A673 (cell line): ENCODE results near the gene SPATS2. TPM values are rescaled to one million over a fixed set of nuclear protein-coding genes. Genes with fewer than 3 reads are reported as not detected.

Experiments
- BruUV-seq: library from RNA; stranded (reverse); fragments of 400-500 nt; replicated peaks from 2 replicates; lab custom pipeline; 2021; lab: Mats Ljungman, UMichigan
- CTCF ChIA-PET: fragments of 300-600 bp; sonication (Branson Sonifier 250); formaldehyde crosslinking; loops from one replicate; lab custom pipeline; 2022; ENCODE audit warnings: antibody characterized with exemption; lab: Charles Lee
- POLR2A ChIA-PET: fragments of 300-600 bp; sonication (Branson Sonifier 250); formaldehyde crosslinking; loops from one replicate; lab custom pipeline; 2022; ENCODE audit warnings: antibody characterized with exemption; ENCODE audit not compliant: low non-redundant PET; lab: Charles Lee
- DNase-seq: peaks from one replicate; pipeline ENCODE4 v3.0.0-alpha.2; 2015; ENCODE audit warnings: low spot score
- H3K27ac ChIP-seq: fragments of 200-600 bp; sonication (generic); 2 replicates; pipeline ENCODE4 v1.5.1; 2016; ENCODE audit warnings: mixed run types, low read depth, mild to moderate bottlenecking, mixed read lengths, antibody characterized with exemption, low read length; ENCODE audit not compliant: poor library complexity, severe bottlenecking
- H3K27me3 ChIP-seq: fragments of 200-600 bp; sonication (generic); replicated peaks from 2 replicates; pipeline ENCODE4 v1.6.1; 2017; ENCODE audit warnings: mixed run types, low read depth, mild to moderate bottlenecking, mixed read lengths, antibody characterized with exemption, low read length; ENCODE audit not compliant: insufficient read depth, poor library complexity
- H3K36me3 ChIP-seq: fragments of 200-600 bp; sonication (generic); 2 replicates; pipeline ENCODE4 v1.6.1; 2016; ENCODE audit warnings: mixed run types, mild to moderate bottlenecking, mixed read lengths, antibody characterized with exemption, low read length; ENCODE audit not compliant: insufficient read depth, poor library complexity, severe bottlenecking
- H3K4me1 ChIP-seq: fragments of 200-600 bp; sonication (generic); 2 replicates; pipeline ENCODE4 v1.6.1; 2017; ENCODE audit warnings: mixed run types, mild to moderate bottlenecking, mixed read lengths, antibody characterized with exemption, low read length; ENCODE audit not compliant: insufficient read depth, poor library complexity, severe bottlenecking
- H3K4me3 ChIP-seq: fragments of 200-600 bp; sonication (generic); 2 replicates; pipeline ENCODE4 v1.5.1; 2016; ENCODE audit warnings: low read depth, mixed run types, mild to moderate bottlenecking, mixed read lengths, low read length; ENCODE audit not compliant: poor library complexity, severe bottlenecking
- H3K9me3 ChIP-seq: fragments of 200-600 bp; sonication (generic); 2 replicates; pipeline ENCODE4 v1.6.1; 2016; ENCODE audit warnings: mixed run types, low read depth, mild to moderate bottlenecking, mixed read lengths, antibody characterized with exemption, low read length; ENCODE audit not compliant: poor library complexity, severe bottlenecking
- EZH2 ChIP-seq: fragments of 200-600 bp; sonication (generic); IDR thresholded peaks from 2 replicates; pipeline ENCODE4 v1.6.1; 2017; ENCODE audit warnings: borderline replicate concordance, low read depth, mild to moderate bottlenecking, mixed read lengths, antibody characterized with exemption, low read length; ENCODE audit not compliant: poor library complexity, severe bottlenecking
- intact Hi-C: fragments of 100-400 bp; cut with micrococcal nuclease; formaldehyde crosslinking; loops from one replicate; pipeline ENCODE4 v1.10.0; 2022; ENCODE audit not compliant: unreplicated experiment
- total RNA-seq: library from RNA; stranded (reverse); gene quantifications from 2 replicates; pipeline ENCODE4 v1.2.3, GENCODE V29; 2021
- TF ChIP-seq, protein P1 (sequence below): fragments of 300-800, 200-600 bp; sonication (generic); conservative IDR thresholded peaks from 2 replicates; pipeline ENCODE4 v1.5.1; 2017; ENCODE audit warnings: low read depth, mild to moderate bottlenecking, antibody characterized with exemption, low read length, moderate library complexity, mixed read lengths

The SPATS2 gene
- total RNA-seq, 1 experiment from 2014 or later, result 82.8 TPM

DNA sequence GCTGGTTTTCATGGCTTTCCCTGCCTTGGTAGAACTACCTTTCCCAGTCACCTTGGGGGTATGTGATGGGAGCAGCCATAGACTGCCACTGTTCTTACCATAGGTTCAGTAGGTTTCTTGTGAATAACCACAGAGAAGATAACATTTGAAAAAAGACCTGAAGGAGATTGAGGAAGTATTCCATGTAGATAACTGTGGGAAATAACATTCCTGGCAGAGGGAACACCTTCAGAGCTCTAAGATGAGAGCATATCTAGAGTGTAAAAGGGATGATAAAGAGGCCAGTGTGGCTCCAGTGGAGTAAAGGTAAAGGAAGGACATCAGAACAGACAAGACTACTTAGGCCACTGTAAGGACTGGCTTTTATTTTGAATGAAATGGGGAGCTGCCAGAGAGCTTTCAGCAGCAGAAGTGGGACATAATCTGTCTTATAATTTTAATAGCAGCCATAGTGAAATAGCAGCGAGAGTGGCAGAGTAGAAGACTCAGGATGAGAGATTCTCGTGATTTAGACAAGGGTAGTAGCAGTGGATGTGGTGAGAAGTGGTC is 88.9 kb downstream of the SPATS2 start:
- Histone ChIP-seq H3K9me3 (no peaks in the 10 kb centered on the region), H3K27ac (peak overlapping the region; percentile 11), H3K27me3 (no peaks in the 10 kb centered on the region), H3K36me3 (no peaks in the 10 kb centered on the region), H3K4me1 (no peaks in the 10 kb centered on the region), H3K4me3 (no peak overlapping the region)
- ChIA-PET POLR2A (no interaction called here), CTCF (no interaction called here)
- TF ChIP-seq, protein P1, sequence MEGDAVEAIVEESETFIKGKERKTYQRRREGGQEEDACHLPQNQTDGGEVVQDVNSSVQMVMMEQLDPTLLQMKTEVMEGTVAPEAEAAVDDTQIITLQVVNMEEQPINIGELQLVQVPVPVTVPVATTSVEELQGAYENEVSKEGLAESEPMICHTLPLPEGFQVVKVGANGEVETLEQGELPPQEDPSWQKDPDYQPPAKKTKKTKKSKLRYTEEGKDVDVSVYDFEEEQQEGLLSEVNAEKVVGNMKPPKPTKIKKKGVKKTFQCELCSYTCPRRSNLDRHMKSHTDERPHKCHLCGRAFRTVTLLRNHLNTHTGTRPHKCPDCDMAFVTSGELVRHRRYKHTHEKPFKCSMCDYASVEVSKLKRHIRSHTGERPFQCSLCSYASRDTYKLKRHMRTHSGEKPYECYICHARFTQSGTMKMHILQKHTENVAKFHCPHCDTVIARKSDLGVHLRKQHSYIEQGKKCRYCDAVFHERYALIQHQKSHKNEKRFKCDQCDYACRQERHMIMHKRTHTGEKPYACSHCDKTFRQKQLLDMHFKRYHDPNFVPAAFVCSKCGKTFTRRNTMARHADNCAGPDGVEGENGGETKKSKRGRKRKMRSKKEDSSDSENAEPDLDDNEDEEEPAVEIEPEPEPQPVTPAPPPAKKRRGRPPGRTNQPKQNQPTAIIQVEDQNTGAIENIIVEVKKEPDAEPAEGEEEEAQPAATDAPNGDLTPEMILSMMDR, result no peak
- no peak for TF ChIP-seq EZH2
- DNase-seq, result no peak
- intact Hi-C loops, result no loop called here
- BruUV-seq, result no TSS peak

DNA sequence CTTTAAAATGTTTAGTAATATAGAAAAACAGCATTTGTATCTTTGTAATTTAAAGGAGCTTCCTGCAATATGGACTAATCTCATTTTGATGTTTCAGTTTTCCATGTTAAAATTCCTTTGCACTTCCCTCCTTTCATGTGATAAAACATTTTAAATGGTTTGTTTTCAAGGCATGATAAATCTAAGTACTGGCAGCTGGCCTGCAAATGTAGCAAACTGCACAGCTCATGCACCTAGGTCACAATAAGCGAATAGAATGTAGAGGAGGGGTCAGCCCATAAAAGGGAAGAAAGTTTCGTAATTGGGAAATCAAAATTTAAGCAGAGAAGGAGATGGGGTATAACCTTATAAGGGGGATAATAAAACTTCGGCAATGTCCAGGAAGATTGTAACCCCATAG is 91.6 kb downstream of the SPATS2 start:
- H3K27me3 ChIP-seq, result no peaks in the 10 kb centered on the region
- no peaks in the 10 kb centered on the region for H3K9me3 ChIP-seq
- TF ChIP-seq, protein P1, result no peak
- no peak for TF ChIP-seq EZH2
- intact Hi-C loops, result no loop called here
- no peaks in the 10 kb centered on the region for H3K36me3 ChIP-seq
- ChIA-PET POLR2A (interaction anchor here (0.5 kb wide), 1 partner anchor 31 kb away, joined by 3 read pairs; no protein-coding TSS in a partner anchor), CTCF (no interaction called here)
- H3K27ac ChIP-seq, result no peak overlapping the region
- no peaks in the 10 kb centered on the region for H3K4me1 ChIP-seq
- DNase-seq, result no peak
- BruUV-seq, result no TSS peak
- no peak overlapping the region for H3K4me3 ChIP-seq

DNA sequence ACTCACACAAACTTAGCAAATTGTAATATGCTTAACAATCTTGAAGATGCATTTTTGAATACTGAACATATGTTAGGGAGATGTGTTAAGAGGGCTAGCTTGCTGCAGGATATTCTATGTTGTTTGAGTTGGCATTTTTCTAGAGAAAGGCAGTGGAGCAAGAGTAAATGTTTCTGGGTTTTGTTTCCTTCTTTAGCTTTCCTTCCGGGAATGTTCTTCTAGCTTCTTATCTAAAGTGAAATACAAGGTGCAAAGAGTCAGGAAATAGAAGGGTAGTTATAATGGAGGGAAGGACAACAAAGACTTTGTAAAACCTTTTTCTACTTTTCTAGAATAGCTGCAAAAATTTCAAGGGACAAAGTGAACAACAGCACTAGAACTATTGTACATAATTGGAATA is 94.0 kb downstream of the SPATS2 start:
- no TSS peak for BruUV-seq

More for the DNA sequence above, 94.0 kb downstream of the SPATS2 start:
- Histone ChIP-seq H3K36me3 (no peaks in the 10 kb centered on the region), H3K27ac (peak overlapping the region; percentile 7), H3K27me3 (no peaks in the 10 kb centered on the region), H3K4me1 (no peaks in the 10 kb centered on the region), H3K4me3 (no peak overlapping the region), H3K9me3 (no peaks in the 10 kb centered on the region)
- TF ChIP-seq, protein P1, result no peak
- TF ChIP-seq EZH2, result no peak
- ChIA-PET POLR2A (no interaction called here), CTCF (no interaction called here)
- DNase-seq, result no peak
- intact Hi-C loops, result no loop called here
